Erythroblast (primary cell): ENCODE data around the gene RRP8.

ENCODE experiments used
- GATA1 ChIP-seq: IDR thresholded peaks from 2 replicates; pipeline ENCODE4 v1.6.1; 2011; ENCODE audit warnings: low read depth, mild to moderate bottlenecking, control low read depth, low read length, moderate library complexity
- POLR2A ChIP-seq: IDR thresholded peaks from 2 replicates; pipeline ENCODE4 v1.6.1; 2011; ENCODE audit warnings: mild to moderate bottlenecking, low read length

DNA sequence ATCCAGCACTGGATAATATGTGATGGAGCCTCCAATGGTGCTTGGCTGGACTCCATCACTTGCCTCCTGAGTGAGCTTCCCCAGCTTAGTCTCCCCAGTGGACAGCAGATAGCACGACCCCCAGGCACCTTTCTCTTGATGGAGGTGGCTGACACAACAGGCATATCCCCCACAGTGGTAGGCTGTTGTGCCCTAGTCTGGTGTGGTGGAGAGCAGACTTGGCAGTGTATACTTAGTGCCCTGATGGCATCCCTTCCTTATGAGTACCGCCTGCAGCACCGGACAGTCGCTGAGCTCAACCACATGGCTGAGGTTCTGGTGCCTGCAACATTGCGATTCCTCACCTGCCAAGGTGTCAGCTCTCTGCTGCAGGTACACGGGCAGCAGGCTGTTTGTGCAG is 56.2 kb downstream of the RRP8 start:
- no peak for TF ChIP-seq POLR2A
- no peak for TF ChIP-seq GATA1
